Panc1 (cell line): ENCODE results near the gene PRDX2. TPM values are rescaled to one million over a fixed set of nuclear protein-coding genes. Genes with fewer than 3 reads are reported as not detected.
A peak's percentile ranks its signal among the peaks of the same experiment; 100 is the strongest.

ENCODE experiments used
- ATAC-seq: fragments of 200-7000 bp; cut with Tn5 transposase; 2 replicates; pipeline ENCODE4 v1.9.1; 2020; ENCODE audit warnings: mild to moderate bottlenecking, moderate library complexity
- BruUV-seq: library from RNA; stranded (reverse); fragments of 400-500 nt; replicated peaks from 2 replicates; lab custom pipeline; 2021; lab: Mats Ljungman, UMichigan
- CTCF ChIA-PET: fragments of 300-600 bp; sonication (Branson Sonifier 250); formaldehyde crosslinking; loops from one replicate; lab custom pipeline; 2022; ENCODE audit warnings: antibody characterized with exemption; lab: Charles Lee
- POLR2A ChIA-PET: fragments of 300-600 bp; sonication (Branson Sonifier 250); formaldehyde crosslinking; loops from one replicate; lab custom pipeline; 2022; ENCODE audit warnings: antibody characterized with exemption; lab: Charles Lee
- DNase-seq: peaks from one replicate; pipeline ENCODE4 v3.0.0-alpha.2; 2010; ENCODE audit warnings: low read depth, low spot score
- H3K27ac ChIP-seq: 2 replicates; pipeline ENCODE4 v1.5.1; 2011; ENCODE audit warnings: mild to moderate bottlenecking, low read length, inconsistent platforms
- H3K27me3 ChIP-seq: fragments of 200-500 bp; sonication (Bioruptor generic); 2 replicates; pipeline ENCODE4 v1.6.0; 2014; ENCODE audit warnings: low read length, inconsistent platforms; ENCODE audit not compliant: control insufficient read depth, insufficient read depth
- H3K36me3 ChIP-seq: fragments of 200-500 bp; sonication (Bioruptor generic); 2 replicates; pipeline ENCODE4 v1.5.1; 2014; ENCODE audit warnings: inconsistent platforms, mild to moderate bottlenecking, low read length, moderate library complexity; ENCODE audit not compliant: control insufficient read depth, insufficient read depth
- H3K4me1 ChIP-seq: 2 replicates; pipeline ENCODE4 v1.5.1; 2011; ENCODE audit warnings: inconsistent platforms, mild to moderate bottlenecking, low read length, moderate library complexity; ENCODE audit not compliant: control insufficient read depth, insufficient read depth
- H3K4me3 ChIP-seq, 2 experiments: 2 replicates each; pipeline ENCODE4 v1.5.1; 2011 to 2012; ENCODE audit warnings: low read depth in 2 of 2, low read length in 2 of 2, mild to moderate bottlenecking in 2 of 2, inconsistent platforms in 1 of 2, moderate library complexity in 1 of 2
- H3K9me3 ChIP-seq: fragments of 200-500 bp; sonication (Bioruptor generic); 2 replicates; pipeline ENCODE4 v1.5.1; 2014; ENCODE audit warnings: low read depth, mild to moderate bottlenecking, inconsistent platforms, low read length, moderate library complexity; ENCODE audit not compliant: control insufficient read depth, insufficient read depth
- CTCF ChIP-seq: fragments of 450-650 bp; IDR thresholded peaks from 2 replicates; pipeline ENCODE4 v1.5.1; 2017; ENCODE audit warnings: mild to moderate bottlenecking
- POLR2AphosphoS5 ChIP-seq: IDR thresholded peaks from 2 replicates; pipeline ENCODE4 v1.6.1; 2012; ENCODE audit warnings: mild to moderate bottlenecking, low read depth, low read length, moderate library complexity
- REST ChIP-seq, 2 experiments: IDR thresholded peaks; 2 replicates each; pipeline ENCODE4 v1.6.1; 2011 to 2012; ENCODE audit warnings: low read depth in 2 of 2, control low read depth in 1 of 2, low read length in 1 of 2, mild to moderate bottlenecking in 1 of 2, moderate library complexity in 1 of 2; ENCODE audit not compliant: insufficient read depth in 1 of 2
- SIN3A ChIP-seq: IDR thresholded peaks from 2 replicates; pipeline ENCODE4 v1.6.1; 2012; ENCODE audit warnings: low read depth, mild to moderate bottlenecking, low read length, moderate library complexity, borderline replicate concordance; ENCODE audit not compliant: insufficient read depth
- TCF7L2 ChIP-seq: IDR thresholded peaks from 2 replicates; pipeline ENCODE4 v1.6.1; 2011; ENCODE audit warnings: mild to moderate bottlenecking, low read depth, low read length, inconsistent platforms
- in situ Hi-C: cut with HindIII; loops from 2 replicates; pipeline ENCODE4 v1.10.0; 2016; ENCODE audit warnings: low sequenced_read_pairs, low pct_unique_long_range_greater_than_20kb
- intact Hi-C: fragments of 100-400 bp; cut with micrococcal nuclease; formaldehyde crosslinking; loops from one replicate; pipeline ENCODE4 v1.10.0; 2022; ENCODE audit not compliant: unreplicated experiment
- total RNA-seq: library from RNA; stranded (reverse); gene quantifications from one replicate; pipeline ENCODE4 v1.2.1, GENCODE V29; 2021; ENCODE audit not compliant: unreplicated experiment

PRDX2 gene
- total RNA-seq, 1 experiment from 2014 or later, result 61.0 TPM

- DNase-seq, result no peak
- Histone ChIP-seq H3K4me3 (peak within 1 kb of the TSS; percentile 75 to 79), H3K27me3 (no peaks in the 10 kb centered on the region), H3K9me3 (no peaks in the 10 kb centered on the region), H3K36me3 (peaks cover 2% of the 10 kb centered on the region), H3K27ac (peak within 1 kb of the TSS; percentile 87), H3K4me1 (peaks cover 41% of the 10 kb centered on the region)
- peak; percentile 98; the same call in 1 of the 2 replicates for TF ChIP-seq SIN3A
- TF ChIP-seq POLR2AphosphoS5, result peak; percentile 99
- no peak for TF ChIP-seq CTCF
- peak in 1 of 2 experiments; percentile 79; a peak in 2 of 4 replicates for TF ChIP-seq REST (IDR thresholded peaks at IDR 0.05; ENCODE audit: insufficient read depth in 1 of 2, low read depth in 2 of 2, low read length in 1 of 2)
- TF ChIP-seq TCF7L2, result no peak
- ChIA-PET CTCF (interaction anchor here (1.7 kb wide), 1 partner anchor 14 kb away, joined by 5 read pairs; no protein-coding TSS in a partner anchor), POLR2A (interaction anchor here (0.7 to 2.8 kb wide), 6 partner anchors 8 to 364 kb away, joined by 3 to 16 read pairs (median 4); no protein-coding TSS in a partner anchor)
- peak; percentile 60 for ATAC-seq
- in situ Hi-C loops, result no loop called here
- intact Hi-C loops, result no loop called here
- no TSS peak for BruUV-seq
These were observed 10.1 kb downstream of the PRDX2 start, which contains the start of gene JUNB for GRCh38 chr19:12791345-12792050. TSS of gene JUNB (plus strand) at chr19:12791486. CDS start at chr19:12791772, 286 bp downstream.

- peaks cover 41% of the 10 kb centered on the region for H3K4me1 ChIP-seq
- in situ Hi-C loops (no loop called here), intact Hi-C loops (no loop called here)
- ATAC-seq (no peak), DNase-seq (no peak)
- POLR2A ChIA-PET, result interaction anchor here (0.6 to 2.8 kb wide), 5 partner anchors 8 to 365 kb away, joined by 3 to 16 read pairs (median 3); no protein-coding TSS in a partner anchor
- CTCF ChIA-PET, result interaction anchor here (0.6 to 1.7 kb wide), 2 partner anchors 13 to 77 kb away, joined by 4 to 5 read pairs; no protein-coding TSS in a partner anchor
- no peaks in the 10 kb centered on the region for H3K9me3 ChIP-seq
- H3K27ac ChIP-seq, result peak overlapping the region; percentile 82
- H3K36me3 ChIP-seq, result peaks cover 2% of the 10 kb centered on the region
- no peaks in the 10 kb centered on the region for H3K27me3 ChIP-seq
- BruUV-seq, result no TSS peak
- no peak for TF ChIP-seq POLR2AphosphoS5
- TF ChIP-seq SIN3A, result no peak
- no peak for TF ChIP-seq CTCF
- TF ChIP-seq REST (IDR thresholded peaks at IDR 0.05; ENCODE audit: insufficient read depth in 1 of 2, low read depth in 2 of 2, low read length in 1 of 2), result no peak
- TF ChIP-seq TCF7L2, result no peak
- peak overlapping the region; percentile 66 to 75 for H3K4me3 ChIP-seq
These were observed 10.8 kb downstream of the PRDX2 start for GRCh38 chr19:12790628-12791344.
